Measurements from ENCODE around the gene FBRSL1. TPM values are rescaled to one million over a fixed set of nuclear protein-coding genes. Genes with fewer than 3 reads are reported as not detected.

The FBRSL1 gene
- polyA plus RNA-seq, 1 of the 3 experiments (the other 2 are of a cell fraction), result 5.5 TPM

DNA sequence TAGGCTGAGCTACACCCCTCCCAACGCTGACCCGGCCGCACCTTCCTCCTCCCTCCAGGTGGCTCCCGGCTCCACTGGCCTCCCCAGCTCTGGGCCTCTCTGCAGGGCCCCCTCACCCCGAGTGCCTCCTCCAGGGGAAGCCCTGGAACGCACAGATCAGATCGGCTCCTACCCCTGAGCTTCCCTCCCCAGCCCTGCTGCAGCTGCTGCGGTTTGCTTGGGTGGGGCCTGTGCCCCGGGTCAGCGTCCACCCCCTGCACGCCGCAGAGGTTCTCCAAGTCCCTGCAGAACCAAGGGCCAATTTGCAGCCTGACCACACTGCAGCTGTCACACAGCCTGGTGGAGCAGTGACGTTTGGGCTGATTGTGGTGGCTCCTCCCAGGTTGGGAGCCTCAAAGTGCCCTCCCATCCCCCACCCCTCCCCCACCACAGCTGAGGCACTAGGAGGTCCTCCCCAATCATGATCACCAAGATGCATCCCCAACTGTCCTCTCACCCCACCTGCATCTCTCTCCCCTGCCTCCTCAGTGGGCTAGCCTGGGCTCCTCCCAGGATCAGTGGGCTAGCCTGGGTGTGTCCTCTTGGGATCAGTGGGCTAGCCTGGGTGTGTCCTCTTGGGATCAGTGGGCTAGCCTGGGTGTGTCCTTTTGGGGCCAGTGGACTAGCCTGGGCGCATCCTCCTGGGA is 12.8 kb upstream of the FBRSL1 start:
- H3K9me2 ChIP-seq, result no peaks in the 10 kb centered on the region
- H3K36me3 ChIP-seq (replicated peaks in 1 of 2; ENCODE audit: control insufficient read depth in 1 of 2, insufficient read depth in 2 of 2, low read length in 1 of 2), result no peaks in the 10 kb centered on the region
- no peak overlapping the region for H3K9ac ChIP-seq
- TF ChIP-seq FOXM1 (IDR thresholded peaks at IDR 0.05; ENCODE audit: low read depth), result no peak
- TF ChIP-seq EP300 (IDR thresholded peaks at IDR 0.05; ENCODE audit: borderline replicate concordance in 1 of 2, low read depth in 1 of 2, low read length in 1 of 2), result no peak
- TF ChIP-seq, protein P1, sequence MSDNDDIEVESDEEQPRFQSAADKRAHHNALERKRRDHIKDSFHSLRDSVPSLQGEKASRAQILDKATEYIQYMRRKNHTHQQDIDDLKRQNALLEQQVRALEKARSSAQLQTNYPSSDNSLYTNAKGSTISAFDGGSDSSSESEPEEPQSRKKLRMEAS (IDR thresholded peaks at IDR 0.05; ENCODE audit: low read depth), result no peak
- no peak for TF ChIP-seq CHD2 (IDR thresholded peaks at IDR 0.05; ENCODE audit: low read length, partially characterized antibody)
- TF ChIP-seq NRF1 (IDR thresholded peaks at IDR 0.05; ENCODE audit: low read depth, low read length), result no peak
- TF ChIP-seq RXRA (IDR thresholded peaks at IDR 0.05; ENCODE audit: borderline replicate concordance, low read depth), result no peak
- TF ChIP-seq, protein P2, sequence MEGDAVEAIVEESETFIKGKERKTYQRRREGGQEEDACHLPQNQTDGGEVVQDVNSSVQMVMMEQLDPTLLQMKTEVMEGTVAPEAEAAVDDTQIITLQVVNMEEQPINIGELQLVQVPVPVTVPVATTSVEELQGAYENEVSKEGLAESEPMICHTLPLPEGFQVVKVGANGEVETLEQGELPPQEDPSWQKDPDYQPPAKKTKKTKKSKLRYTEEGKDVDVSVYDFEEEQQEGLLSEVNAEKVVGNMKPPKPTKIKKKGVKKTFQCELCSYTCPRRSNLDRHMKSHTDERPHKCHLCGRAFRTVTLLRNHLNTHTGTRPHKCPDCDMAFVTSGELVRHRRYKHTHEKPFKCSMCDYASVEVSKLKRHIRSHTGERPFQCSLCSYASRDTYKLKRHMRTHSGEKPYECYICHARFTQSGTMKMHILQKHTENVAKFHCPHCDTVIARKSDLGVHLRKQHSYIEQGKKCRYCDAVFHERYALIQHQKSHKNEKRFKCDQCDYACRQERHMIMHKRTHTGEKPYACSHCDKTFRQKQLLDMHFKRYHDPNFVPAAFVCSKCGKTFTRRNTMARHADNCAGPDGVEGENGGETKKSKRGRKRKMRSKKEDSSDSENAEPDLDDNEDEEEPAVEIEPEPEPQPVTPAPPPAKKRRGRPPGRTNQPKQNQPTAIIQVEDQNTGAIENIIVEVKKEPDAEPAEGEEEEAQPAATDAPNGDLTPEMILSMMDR (IDR thresholded peaks at IDR 0.05), result no peak
- TF ChIP-seq, protein P3, sequence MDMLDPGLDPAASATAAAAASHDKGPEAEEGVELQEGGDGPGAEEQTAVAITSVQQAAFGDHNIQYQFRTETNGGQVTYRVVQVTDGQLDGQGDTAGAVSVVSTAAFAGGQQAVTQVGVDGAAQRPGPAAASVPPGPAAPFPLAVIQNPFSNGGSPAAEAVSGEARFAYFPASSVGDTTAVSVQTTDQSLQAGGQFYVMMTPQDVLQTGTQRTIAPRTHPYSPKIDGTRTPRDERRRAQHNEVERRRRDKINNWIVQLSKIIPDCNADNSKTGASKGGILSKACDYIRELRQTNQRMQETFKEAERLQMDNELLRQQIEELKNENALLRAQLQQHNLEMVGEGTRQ (IDR thresholded peaks at IDR 0.05; ENCODE audit: borderline replicate concordance, low read depth, low read length), result no peak
- TF ChIP-seq TCF12 (IDR thresholded peaks at IDR 0.05), result no peak
- TF ChIP-seq SMC3 (IDR thresholded peaks at IDR 0.05; ENCODE audit: low read depth, low read length), result no peak
- no peak for TF ChIP-seq RFX5 (IDR thresholded peaks at IDR 0.05; ENCODE audit: low read length)
- TF ChIP-seq POLR2AphosphoS5 (IDR thresholded peaks at IDR 0.05; ENCODE audit: low read depth, low read length), result no peak
- TF ChIP-seq EZH2phosphoT487 (IDR thresholded peaks at IDR 0.05; ENCODE audit: borderline replicate concordance, low read depth), result no peak
- no peak overlapping the region for H2AFZ ChIP-seq (ENCODE audit: low read depth)
- H3K27me3 ChIP-seq (ENCODE audit: insufficient read depth), result peaks cover 7% of the 10 kb centered on the region; the same call in 1 of the 2 replicates
- ChIA-PET POLR2A (no interaction called here), CTCF (interaction anchor here (1.3 to 3.3 kb wide), 3 partner anchors 9 to 84 kb away, joined by 3 to 12 read pairs (median 7); no protein-coding TSS in a partner anchor)
- H3K79me2 ChIP-seq (ENCODE audit: insufficient read depth), result no peaks in the 10 kb centered on the region
- H3K27ac ChIP-seq (ENCODE audit: low read depth in 2 of 2, low read length in 1 of 2), result no peak overlapping the region
- no peak overlapping the region for H3K4me2 ChIP-seq
- no peaks in the 10 kb centered on the region for H3K9me3 ChIP-seq
- peaks cover 0 to 4% of the 10 kb centered on the region in 2 experiments; a peak in 1 of 4 replicates for H3K4me1 ChIP-seq (ENCODE audit: control insufficient read depth in 1 of 2, insufficient read depth in 2 of 2, low read depth in 1 of 2, low read length in 1 of 2)
- DNase-seq, result no peak
- peaks cover 3% of the 10 kb centered on the region for H3F3A ChIP-seq (replicated peaks; ENCODE audit: insufficient read depth)
- H3K4me3 ChIP-seq (ENCODE audit: low read depth in 2 of 2, low read length in 1 of 2), result no peak overlapping the region
- WGBS (ENCODE audit: low lambda C conversion rate), result 85% methylated on average over 9 of the region's 14 CpGs
- H4K20me1 ChIP-seq (ENCODE audit: insufficient read depth), result no peaks in the 10 kb centered on the region

Measured in SK-N-SH (cell line).